NB4 (cell line): ENCODE measurements around the gene SCYGR1.

Experiments
- TF ChIP-seq, protein P1 (sequence below): IDR thresholded peaks from 2 replicates; pipeline ENCODE4 v1.6.1; 2011; ENCODE audit warnings: low read depth, low read length
- TF ChIP-seq, protein P2 (sequence below): IDR thresholded peaks from one replicate; pipeline ENCODE4 v1.5.1; 2012; ENCODE audit warnings: low read depth, low read length

DNA sequence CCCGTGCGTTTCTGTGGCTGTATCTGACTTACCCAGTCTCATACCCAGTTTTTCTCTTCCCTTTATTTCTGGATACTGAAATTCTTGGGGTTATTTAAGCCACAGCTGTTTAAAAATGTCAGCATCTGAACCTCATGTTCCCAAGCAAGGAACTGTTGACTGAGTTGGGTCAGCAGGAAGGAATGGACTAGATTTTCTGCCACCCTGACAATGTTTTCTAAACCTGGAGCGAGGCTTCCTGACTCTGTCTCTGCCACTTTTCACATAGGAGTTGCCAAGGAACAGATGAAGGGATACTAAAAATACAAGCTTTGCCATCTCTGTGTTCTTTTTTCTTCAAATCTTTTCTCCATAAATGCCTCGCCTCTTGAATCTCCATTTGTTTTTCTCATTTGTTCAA lies 29.0 kb upstream of the SCYGR1 start:
- TF ChIP-seq, protein P1, sequence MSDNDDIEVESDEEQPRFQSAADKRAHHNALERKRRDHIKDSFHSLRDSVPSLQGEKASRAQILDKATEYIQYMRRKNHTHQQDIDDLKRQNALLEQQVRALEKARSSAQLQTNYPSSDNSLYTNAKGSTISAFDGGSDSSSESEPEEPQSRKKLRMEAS, result no peak
- TF ChIP-seq, protein P2, sequence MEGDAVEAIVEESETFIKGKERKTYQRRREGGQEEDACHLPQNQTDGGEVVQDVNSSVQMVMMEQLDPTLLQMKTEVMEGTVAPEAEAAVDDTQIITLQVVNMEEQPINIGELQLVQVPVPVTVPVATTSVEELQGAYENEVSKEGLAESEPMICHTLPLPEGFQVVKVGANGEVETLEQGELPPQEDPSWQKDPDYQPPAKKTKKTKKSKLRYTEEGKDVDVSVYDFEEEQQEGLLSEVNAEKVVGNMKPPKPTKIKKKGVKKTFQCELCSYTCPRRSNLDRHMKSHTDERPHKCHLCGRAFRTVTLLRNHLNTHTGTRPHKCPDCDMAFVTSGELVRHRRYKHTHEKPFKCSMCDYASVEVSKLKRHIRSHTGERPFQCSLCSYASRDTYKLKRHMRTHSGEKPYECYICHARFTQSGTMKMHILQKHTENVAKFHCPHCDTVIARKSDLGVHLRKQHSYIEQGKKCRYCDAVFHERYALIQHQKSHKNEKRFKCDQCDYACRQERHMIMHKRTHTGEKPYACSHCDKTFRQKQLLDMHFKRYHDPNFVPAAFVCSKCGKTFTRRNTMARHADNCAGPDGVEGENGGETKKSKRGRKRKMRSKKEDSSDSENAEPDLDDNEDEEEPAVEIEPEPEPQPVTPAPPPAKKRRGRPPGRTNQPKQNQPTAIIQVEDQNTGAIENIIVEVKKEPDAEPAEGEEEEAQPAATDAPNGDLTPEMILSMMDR, result no peak
